MG63 (cell line): ENCODE measurements around the gene TRAPPC3L. TPM values are rescaled to one million over a fixed set of nuclear protein-coding genes. Genes with fewer than 3 reads are reported as not detected.
"Not testable (repeated sequence)": the region's sequence is repeated elsewhere in the genome, so short reads cannot be mapped to it uniquely, and the experiment has no call there.

ENCODE experiments used
- DNase-seq: peaks from one replicate; pipeline ENCODE4 v3.0.0-alpha.2; 2020
- H3K27me3 ChIP-seq: fragments of 250-450 bp; sonication (Bioruptor Pico); 2 replicates; pipeline ENCODE4 v1.5.1; 2020; ENCODE audit warnings: mild to moderate bottlenecking, moderate library complexity
- H3K36me3 ChIP-seq: fragments of 250-450 bp; sonication (Bioruptor Pico); 2 replicates; pipeline ENCODE4 v1.5.1; 2020; ENCODE audit warnings: mild to moderate bottlenecking, moderate library complexity
- H3K4me3 ChIP-seq: fragments of 250-450 bp; sonication (Bioruptor Pico); 2 replicates; pipeline ENCODE4 v1.5.1; 2020; ENCODE audit warnings: mild to moderate bottlenecking, moderate library complexity
- H3K9me3 ChIP-seq: fragments of 250-450 bp; sonication (Bioruptor Pico); 2 replicates; pipeline ENCODE4 v1.5.1; 2020; ENCODE audit warnings: mild to moderate bottlenecking, moderate library complexity
- total RNA-seq: library from RNA; depleted of rRNA; stranded (reverse); fragments of >200 nt; shearing (Covaris generic); gene quantifications from 2 replicates; pipeline ENCODE4 v1.2.3, GENCODE V29; 2014; ENCODE audit warnings: low replicate concordance

Gene TRAPPC3L
- total RNA-seq, 1 experiment from 2014 or later = not detected

GRCh38 chr6:116507324-116507723 is 38.2 kb downstream of the TRAPPC3L start:
- no peak for DNase-seq
- Histone ChIP-seq H3K9me3 (peaks cover 2% of the 10 kb centered on the region; the same call in 1 of the 2 replicates), H3K27me3 (no peaks in the 10 kb centered on the region), H3K4me3 (no peak overlapping the region), H3K36me3 (no peaks in the 10 kb centered on the region)

DNA sequence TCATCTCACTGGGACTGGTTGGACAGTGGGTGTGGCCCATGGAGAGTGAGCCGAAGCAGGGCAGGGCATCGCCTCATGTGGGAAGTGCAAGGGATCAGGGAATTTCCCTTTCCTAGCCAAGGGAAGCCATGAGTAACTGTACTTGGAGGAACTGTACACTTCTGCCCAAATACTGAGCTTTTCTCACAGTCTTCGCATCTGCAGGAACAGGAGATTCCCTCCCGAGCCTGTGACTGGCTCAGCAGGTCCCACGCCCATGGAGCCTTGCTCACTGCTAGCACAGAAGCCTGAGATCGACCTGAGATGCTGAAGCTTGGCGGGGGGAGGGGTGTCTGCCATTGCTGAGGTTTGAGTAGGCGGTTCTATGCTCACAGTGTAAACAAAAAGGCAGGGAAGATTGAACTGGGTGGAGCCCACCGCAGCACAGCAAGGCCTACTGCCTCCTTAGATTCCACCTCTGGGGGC is 44.5 kb downstream of the TRAPPC3L start:
- H3K4me3 ChIP-seq = no peak overlapping the region
- H3K36me3 ChIP-seq = no peaks in the 10 kb centered on the region
- no peak for DNase-seq
- H3K9me3 ChIP-seq = no peaks in the 10 kb centered on the region
- no peaks in the 10 kb centered on the region for H3K27me3 ChIP-seq

- no peak for DNase-seq
- no peaks in the 10 kb centered on the region for H3K27me3 ChIP-seq
- H3K36me3 ChIP-seq = no peaks in the 10 kb centered on the region
- no peak overlapping the region for H3K4me3 ChIP-seq
- H3K9me3 ChIP-seq = no peaks in the 10 kb centered on the region
These were observed 48.3 kb downstream of the TRAPPC3L start for GRCh38 chr6:116497113-116497676.

GRCh38 chr6:116495161-116495560 is 50.3 kb downstream of the TRAPPC3L start:
- not testable (repeated sequence) for H3K9me3 ChIP-seq, DNase-seq, H3K27me3 ChIP-seq, H3K36me3 ChIP-seq, H3K4me3 ChIP-seq

- no peak for DNase-seq
- Histone ChIP-seq H3K36me3 (no peaks in the 10 kb centered on the region), H3K9me3 (no peaks in the 10 kb centered on the region), H3K27me3 (no peaks in the 10 kb centered on the region), H3K4me3 (no peak overlapping the region)
These were observed 53.0 kb downstream of the TRAPPC3L start for GRCh38 chr6:116492331-116493067.

GRCh38 chr6:116491610-116492330 is 53.7 kb downstream of the TRAPPC3L start:
- H3K4me3 ChIP-seq = no peak overlapping the region
- DNase-seq = no peak
- H3K9me3 ChIP-seq = no peaks in the 10 kb centered on the region
- H3K36me3 ChIP-seq = no peaks in the 10 kb centered on the region
- no peaks in the 10 kb centered on the region for H3K27me3 ChIP-seq

- no peak overlapping the region for H3K4me3 ChIP-seq
- H3K36me3 ChIP-seq = no peaks in the 10 kb centered on the region
- no peak for DNase-seq
- no peaks in the 10 kb centered on the region for H3K9me3 ChIP-seq
- H3K27me3 ChIP-seq = no peaks in the 10 kb centered on the region; the same call in 1 of the 2 replicates
These were observed 59.8 kb downstream of the TRAPPC3L start for GRCh38 chr6:116485559-116486184.

DNA sequence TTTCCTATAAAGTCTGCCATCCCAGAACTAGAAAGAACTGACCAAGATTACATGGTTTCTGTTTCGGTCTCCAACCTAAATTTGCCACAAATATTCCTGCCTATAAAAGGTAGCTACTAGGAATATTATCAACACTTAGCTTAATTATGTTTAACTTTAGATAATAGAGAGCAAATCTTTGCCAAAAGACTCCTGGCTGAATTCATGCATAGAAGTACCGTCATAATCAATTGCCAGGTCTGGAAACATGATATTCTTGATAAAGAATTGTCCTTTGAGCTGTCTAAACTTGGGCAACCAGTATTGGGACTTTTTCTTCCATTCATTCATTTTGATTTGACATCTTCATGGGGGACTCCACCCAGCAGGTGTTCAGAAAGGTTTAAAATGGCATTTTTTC is 61.9 kb downstream of the TRAPPC3L start:
- Histone ChIP-seq H3K27me3 (no peaks in the 10 kb centered on the region; the same call in 1 of the 2 replicates), H3K9me3 (no peaks in the 10 kb centered on the region), H3K4me3 (no peak overlapping the region), H3K36me3 (no peaks in the 10 kb centered on the region)
- no peak for DNase-seq

DNA sequence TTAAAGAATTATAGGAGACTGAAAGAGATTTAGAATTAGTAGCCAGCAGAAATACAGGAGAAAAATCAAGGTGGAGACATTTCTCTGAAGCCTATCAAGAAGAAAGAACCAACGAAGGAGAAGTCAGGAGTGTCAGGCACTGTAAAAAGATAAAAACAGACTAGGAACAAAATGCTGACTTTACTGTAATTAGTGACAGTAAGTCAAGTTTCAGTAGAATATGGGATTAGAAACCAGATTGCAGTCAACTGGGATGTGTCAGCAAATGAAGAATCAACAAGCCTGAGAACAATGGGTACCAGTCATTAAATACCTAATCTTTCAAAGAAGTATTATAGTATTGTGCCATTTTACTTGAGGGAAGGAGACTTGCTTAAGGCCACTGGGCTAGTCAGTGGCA is 62.7 kb downstream of the TRAPPC3L start:
- no peaks in the 10 kb centered on the region; the same call in 1 of the 2 replicates for H3K27me3 ChIP-seq
- no peaks in the 10 kb centered on the region for H3K36me3 ChIP-seq
- no peaks in the 10 kb centered on the region for H3K9me3 ChIP-seq
- DNase-seq = no peak
- no peak overlapping the region for H3K4me3 ChIP-seq

- Histone ChIP-seq H3K9me3 (no peaks in the 10 kb centered on the region), H3K36me3 (no peaks in the 10 kb centered on the region), H3K27me3 (no peaks in the 10 kb centered on the region), H3K4me3 (no peak overlapping the region)
- DNase-seq = no peak
These were observed 69.3 kb downstream of the TRAPPC3L start for GRCh38 chr6:116476002-116476678.

GRCh38 chr6:116475141-116475540 is 70.3 kb downstream of the TRAPPC3L start:
- DNase-seq = no peak
- H3K4me3 ChIP-seq = no peak overlapping the region
- no peaks in the 10 kb centered on the region for H3K27me3 ChIP-seq
- H3K36me3 ChIP-seq = no peaks in the 10 kb centered on the region
- no peaks in the 10 kb centered on the region for H3K9me3 ChIP-seq

DNA sequence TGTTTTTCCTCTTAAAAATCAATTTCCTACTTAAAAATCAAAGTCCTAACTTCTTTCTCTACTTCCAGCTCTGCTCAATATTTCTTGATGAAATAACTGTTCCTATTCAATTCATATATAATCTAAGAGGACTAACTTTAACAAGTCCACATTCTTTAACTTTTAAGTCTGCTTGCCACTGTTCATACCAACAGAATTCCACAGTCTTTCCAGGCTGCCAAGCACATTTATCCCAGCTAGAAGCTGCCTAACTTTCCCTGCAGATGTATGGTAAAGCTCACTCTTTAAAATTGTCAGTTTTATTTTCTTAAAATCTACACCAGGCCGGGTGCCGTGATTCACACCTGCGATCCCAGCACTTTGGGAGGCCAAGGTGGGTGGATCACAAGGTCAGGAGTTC is 72.8 kb downstream of the TRAPPC3L start:
- no peaks in the 10 kb centered on the region for H3K27me3 ChIP-seq
- DNase-seq = no peak
- H3K4me3 ChIP-seq = no peak overlapping the region
- no peaks in the 10 kb centered on the region for H3K36me3 ChIP-seq
- no peaks in the 10 kb centered on the region for H3K9me3 ChIP-seq

GRCh38 chr6:116471531-116471930 is 74.0 kb downstream of the TRAPPC3L start:
- Histone ChIP-seq H3K4me3 (no peak overlapping the region), H3K9me3 (no peaks in the 10 kb centered on the region), H3K27me3 (no peaks in the 10 kb centered on the region), H3K36me3 (no peaks in the 10 kb centered on the region)
- no peak for DNase-seq

DNA sequence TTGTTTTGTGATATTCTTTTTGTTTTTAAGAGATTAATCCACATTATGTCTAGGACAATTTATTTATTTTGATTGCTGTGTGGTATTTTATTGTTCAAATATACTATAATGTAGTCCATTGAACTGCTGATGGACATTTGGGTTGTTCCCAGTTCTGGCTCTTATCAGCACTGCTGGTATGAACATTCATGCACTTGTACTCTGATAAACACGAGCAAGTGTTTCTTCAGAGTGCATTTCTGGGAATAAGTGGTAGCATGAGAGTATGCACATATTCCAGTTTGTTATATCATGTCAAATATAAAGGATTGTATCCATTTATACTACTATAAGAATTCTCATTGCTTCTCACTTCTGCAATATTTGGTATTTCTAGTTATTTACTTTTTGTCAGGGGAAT is 77.2 kb downstream of the TRAPPC3L start:
- no peak overlapping the region for H3K4me3 ChIP-seq

GRCh38 chr6:116467514-116467913 is 78.0 kb downstream of the TRAPPC3L start:
- H3K36me3 ChIP-seq = no peaks in the 10 kb centered on the region
- no peaks in the 10 kb centered on the region for H3K9me3 ChIP-seq
- no peak for DNase-seq
- no peaks in the 10 kb centered on the region for H3K27me3 ChIP-seq
- no peak overlapping the region for H3K4me3 ChIP-seq

More for the DNA sequence above, 77.2 kb downstream of the TRAPPC3L start:
- Histone ChIP-seq H3K9me3 (no peaks in the 10 kb centered on the region), H3K27me3 (no peaks in the 10 kb centered on the region), H3K36me3 (no peaks in the 10 kb centered on the region)
- DNase-seq = no peak

- no peak for DNase-seq
- Histone ChIP-seq H3K36me3 (no peaks in the 10 kb centered on the region), H3K9me3 (no peaks in the 10 kb centered on the region), H3K27me3 (no peaks in the 10 kb centered on the region), H3K4me3 (no peak overlapping the region)
These were observed 78.4 kb downstream of the TRAPPC3L start for GRCh38 chr6:116467096-116467495.

DNA sequence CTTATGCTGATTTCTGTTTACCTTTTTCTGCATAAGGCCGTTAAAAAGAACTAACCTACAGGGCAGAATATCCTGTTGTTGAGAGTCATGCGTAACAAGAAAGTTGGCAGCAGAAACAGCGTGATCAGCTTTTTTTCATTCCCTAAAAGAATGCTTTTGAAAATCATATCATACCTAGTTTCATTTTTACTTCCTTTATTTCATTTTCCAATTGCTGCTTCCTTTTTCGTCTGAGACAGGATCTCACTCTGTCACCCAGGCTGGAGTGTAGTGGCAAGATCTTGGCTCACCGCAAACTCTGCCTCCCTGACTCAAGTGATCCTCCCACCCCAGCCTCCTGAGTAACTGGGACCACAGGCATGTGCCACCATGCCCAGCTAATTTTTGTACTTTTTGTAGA is 80.2 kb downstream of the TRAPPC3L start:
- Histone ChIP-seq H3K4me3 (no peak overlapping the region), H3K9me3 (no peaks in the 10 kb centered on the region), H3K36me3 (no peaks in the 10 kb centered on the region), H3K27me3 (no peaks in the 10 kb centered on the region)
- DNase-seq = no peak
